HS-27A (cell line): Measurements from ENCODE around the gene PROZ.
"Not testable (repeated sequence)": the region's sequence is repeated elsewhere in the genome, so short reads cannot be mapped to it uniquely, and the experiment has no call there.

Experiments used
- DNase-seq: peaks from one replicate; pipeline ENCODE4 v3.0.0-alpha.2; 2012; ENCODE audit warnings: low read depth, missing footprints

The PROZ gene

GRCh38 chr13:113157929-113158747 lies at the start of gene PROZ:
Gene PROZ (plus strand): TSS chr13:113158648. CDS start chr13:113158661, 13 bp downstream.
- DNase-seq: no peak

DNA sequence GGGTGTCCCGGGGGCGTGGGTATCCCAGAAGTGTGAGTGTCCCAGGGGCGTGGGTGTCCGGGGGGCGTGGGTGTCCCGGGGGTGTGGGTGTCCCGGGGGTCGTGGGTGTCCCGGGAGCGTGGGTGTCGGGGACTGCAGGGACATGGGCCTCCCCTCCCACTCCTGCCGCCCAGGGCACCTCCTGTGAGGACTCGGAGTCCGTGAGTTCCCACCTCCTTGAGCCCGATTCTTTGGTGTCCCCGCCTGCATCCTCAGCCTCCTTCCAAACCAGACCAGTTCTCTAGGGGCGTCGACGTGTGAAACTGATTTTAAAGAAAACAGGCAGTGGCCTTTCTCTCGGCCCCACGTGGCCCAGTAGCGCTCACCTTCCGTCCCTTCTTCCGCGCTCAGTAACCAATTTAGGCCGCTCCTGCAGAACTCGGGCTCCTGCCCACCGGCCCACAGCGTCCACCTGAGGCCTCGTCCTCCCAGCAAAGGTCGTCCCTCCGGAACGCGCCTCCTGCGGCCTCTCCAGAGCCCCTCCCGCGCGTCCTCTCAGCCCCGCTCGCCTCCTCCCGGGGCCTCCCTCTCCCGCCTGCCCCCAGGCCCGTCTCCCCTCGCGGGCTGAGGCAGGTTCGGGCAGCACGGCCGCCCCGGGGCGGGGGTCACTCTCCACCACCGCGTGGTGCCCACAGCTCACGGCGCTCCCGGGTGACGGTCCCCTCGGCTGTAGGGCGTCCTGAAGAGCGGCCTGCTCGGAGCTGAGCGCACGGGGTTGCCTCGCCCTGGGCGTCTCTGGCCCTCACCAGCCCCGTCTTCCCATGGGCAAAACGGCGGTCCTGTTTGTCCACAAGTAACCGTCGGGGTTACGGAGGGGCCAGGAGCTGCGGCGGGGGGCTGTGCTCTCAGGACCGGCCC lies 49.0 kb upstream of the PROZ start:
- no peak for DNase-seq

DNA sequence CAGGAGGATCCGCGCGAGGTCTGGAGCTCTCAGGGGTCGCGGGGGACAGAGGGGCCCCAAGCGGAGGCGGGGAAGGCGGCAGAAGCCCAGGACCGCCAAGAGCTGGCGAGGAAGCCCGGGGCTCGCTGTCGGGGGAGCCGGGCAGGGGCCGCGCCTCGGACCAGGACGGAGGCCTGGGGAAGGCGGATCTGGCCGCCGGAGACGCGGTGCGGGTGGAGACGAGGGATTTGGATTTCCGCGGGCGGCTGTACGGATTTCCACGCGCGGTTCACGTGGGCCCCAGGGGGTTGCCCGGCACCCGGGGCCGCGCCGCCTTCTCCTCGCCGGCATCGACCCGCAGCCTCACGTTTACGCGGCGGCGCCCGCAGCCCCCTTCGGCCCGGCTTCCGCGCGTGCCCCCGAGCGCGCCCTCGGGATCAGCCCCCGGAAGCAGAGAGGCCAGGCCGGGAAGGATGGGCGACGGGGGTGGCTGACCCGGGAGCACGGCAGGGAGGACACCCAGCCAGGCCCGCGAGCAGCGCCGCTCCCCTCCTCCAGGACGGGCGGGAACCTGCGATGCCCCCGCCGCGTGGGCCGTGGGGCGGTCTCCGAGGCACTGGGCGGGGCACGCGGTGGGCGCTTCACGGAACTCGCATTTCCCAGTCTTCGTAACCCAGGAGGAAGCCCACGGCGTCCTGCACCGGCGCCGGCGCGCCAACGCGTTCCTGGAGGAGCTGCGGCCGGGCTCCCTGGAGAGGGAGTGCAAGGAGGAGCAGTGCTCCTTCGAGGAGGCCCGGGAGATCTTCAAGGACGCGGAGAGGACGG lies 48.2 kb upstream of the PROZ start:
- no peak for DNase-seq

DNA sequence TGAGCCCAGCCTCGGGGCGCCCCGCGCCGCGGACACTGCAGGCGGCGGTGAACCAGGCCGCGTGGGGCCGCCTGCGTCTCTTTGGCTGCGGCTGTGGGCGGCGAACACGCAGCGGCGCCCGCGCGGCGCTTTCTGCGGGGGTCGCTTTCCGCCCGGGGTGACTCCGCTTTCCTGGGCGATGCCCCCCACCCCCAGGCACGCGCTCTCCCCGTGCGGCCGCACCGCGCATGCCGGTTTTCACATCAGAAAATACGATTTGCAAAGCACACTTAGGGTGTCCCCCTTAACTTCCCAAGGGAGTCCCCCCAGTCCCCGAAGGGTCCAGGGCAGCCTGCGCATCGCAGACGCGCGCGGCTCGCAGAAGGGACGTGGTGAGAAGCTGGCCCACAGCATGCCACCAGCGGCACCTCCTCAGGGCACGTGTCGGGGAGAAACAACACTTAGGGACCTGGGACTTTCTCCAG lies 47.6 kb upstream of the PROZ start:
- no peak for DNase-seq

GRCh38 chr13:113111821-113112220 lies 46.6 kb upstream of the PROZ start:
- DNase-seq: not testable (repeated sequence)

DNA sequence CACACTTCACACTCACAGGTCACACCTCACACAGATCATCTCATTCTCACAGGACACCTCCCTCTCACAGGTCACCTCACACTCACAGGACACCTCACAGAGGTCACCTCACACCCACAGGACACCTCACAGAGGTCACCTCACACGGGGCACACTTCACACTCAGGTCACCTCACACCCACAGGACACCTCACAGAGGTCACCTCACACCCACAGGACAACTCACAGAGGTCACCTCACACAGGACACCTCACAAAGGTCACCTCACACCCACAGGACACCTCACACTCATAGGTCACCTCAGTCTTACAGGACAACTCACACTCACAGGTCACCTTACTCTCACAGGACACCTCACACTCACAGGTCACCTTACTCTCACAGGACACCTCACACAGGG lies 46.0 kb upstream of the PROZ start:
- not testable (repeated sequence) for DNase-seq

- no peak for DNase-seq
Measured at GRCh38 chr13:113112893-113113845, 45.3 kb upstream of the PROZ start.

DNA sequence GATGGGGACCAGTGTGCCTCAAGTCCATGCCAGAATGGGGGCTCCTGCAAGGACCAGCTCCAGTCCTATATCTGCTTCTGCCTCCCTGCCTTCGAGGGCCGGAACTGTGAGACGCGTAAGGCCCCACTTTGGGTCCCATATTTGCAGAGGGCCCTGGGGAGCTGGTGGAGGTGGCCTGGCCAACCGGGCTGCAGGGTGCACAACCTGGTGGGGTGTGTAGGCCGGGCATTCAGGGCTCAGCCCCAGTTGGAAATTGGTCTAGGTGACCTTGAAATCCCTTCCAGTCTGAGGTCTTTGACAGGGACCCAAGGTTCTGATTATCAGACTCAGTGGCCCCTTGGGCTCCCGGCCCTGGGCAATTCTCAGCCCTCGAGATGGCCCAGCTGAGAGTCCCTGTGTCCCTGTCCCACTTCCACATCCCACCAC lies 44.6 kb upstream of the PROZ start:
- no peak for DNase-seq

DNA sequence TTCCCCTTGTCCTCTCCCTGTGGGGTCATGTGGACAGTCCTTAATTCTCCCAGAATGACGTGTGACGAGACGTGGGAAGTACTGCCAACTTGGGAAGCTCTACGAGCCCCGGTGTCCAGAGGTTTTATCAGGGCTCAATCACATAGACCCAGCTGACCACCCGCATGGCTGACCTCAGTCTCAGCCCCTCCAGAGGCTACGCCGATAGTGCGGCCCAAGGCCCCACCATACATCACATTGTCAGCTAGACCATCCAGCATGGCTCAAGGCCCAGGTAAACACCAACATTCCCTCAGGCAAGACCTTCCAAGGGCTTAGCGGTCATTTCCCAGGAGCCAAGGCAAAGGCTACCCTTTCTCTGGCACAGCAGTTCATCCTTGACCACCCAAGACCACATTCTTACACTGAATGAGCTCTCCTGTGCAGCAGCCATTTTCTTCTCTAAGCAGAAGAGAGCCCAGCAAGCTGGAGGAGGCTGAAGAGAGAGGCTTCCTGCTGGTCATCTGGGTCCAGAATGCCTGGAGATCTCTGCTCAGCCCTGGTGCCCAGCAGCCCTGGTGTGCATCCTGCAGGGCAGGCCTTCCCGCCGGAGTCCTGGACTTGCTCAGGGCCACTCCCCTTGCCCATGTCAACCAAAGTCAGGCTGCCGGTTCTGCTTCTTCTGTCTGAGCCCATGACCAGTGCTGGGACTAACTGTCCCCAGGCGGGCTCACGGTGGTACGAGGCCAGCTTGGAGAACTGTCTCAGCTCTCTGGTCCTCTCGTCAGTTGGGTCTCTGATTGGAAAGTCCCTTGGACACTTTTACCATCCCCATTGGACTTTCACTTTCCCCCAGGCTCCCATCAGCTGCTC lies 43.7 kb upstream of the PROZ start:
- DNase-seq: no peak

GRCh38 chr13:113115363-113116205 lies 42.9 kb upstream of the PROZ start:
- DNase-seq: no peak

DNA sequence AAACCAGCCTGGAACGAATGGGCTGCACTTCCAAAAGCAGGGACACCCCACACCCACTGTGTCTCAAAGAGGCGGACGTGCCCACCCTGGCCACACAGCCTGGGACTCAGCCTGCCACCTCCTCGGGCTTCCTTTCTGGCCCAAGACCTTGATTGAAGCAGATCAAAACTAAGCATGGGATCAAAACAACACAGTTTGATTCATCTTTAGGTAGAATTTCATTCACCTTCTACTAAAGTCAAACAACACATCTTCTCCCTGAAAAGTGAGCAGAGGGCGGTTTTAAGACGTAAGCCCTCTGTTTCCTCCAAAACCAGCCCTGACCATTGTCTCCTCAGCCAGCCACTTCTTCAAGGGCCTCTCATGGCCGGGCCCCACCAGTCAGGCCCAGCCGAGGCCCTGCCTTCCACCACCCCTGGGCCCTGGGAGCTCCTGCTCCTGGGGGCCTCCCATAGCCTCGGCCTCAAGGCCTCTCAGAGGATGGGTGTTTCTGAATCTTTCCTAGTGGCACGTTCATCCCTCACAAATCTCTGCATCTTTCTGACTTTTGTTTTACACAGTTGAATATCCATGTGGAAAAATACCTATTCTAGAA lies 42.1 kb upstream of the PROZ start:
- DNase-seq: no peak

- no peak for DNase-seq
Measured at GRCh38 chr13:113116871-113117271, 41.6 kb upstream of the PROZ start.

GRCh38 chr13:113117335-113117872 lies 41.0 kb upstream of the PROZ start:
- DNase-seq: no peak

GRCh38 chr13:113117911-113118260 lies 40.6 kb upstream of the PROZ start:
- no peak for DNase-seq

- DNase-seq: no peak
Measured at GRCh38 chr13:113118261-113119021, 40.0 kb upstream of the PROZ start.

DNA sequence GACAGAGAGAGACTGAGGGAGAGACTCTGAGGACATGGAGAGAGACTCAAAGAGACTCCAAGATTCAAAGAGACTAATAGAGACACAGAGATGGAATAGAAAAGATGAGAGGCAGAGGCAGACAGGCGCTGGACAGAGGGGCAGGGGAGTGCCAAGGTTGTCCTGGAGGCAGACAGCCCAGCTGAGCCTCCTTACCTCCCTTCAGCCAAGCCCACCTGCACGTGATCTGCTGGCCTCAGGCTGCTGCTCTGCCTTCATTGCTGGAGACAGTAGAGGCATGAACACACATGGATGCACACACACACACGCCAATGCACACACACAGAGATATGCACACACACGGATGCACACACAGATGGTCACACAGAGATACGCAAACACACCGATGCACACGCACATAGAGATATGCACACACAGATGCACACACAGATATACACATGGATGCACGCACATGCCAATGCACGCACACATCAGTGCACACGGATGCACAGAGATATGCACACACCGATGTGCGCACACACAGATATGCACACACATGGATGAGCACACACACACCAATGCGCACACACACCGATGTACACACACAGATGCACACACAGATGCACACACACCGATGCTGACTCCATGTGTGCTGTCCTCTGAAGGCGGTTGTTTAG lies 39.2 kb upstream of the PROZ start:
- no peak for DNase-seq

DNA sequence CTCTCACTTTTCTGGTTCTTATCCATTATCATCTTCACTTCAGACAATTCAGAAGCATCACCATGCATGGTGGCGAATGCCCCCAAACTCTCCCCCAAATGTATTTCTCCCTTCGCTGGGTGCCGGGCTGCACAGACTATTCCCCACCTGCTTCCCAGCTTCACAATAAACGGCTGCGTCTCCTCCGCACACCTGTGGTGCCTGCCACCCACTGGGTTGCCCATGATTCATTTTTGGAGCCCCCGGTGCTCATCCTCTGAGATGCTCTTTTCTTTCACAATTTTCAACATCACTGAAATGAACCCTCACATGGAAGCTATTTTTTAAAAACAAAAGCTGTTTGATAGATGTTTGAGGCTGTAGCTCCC lies 38.6 kb upstream of the PROZ start:
- DNase-seq: no peak
